ENCODE measurements around the gene VPREB3.

The VPREB3 gene

GRCh38 chr22:23767303-23767672 lies 13.1 kb upstream of the VPREB3 start:
- peaks cover 0 to 66% (median 43%) of the 10 kb centered on the region in 4 donors for H3K4me1 ChIP-seq

GRCh38 chr22:23764899-23765881 lies 11.0 kb upstream of the VPREB3 start:
- intact Hi-C loops (cut with DNase I; ENCODE audit: low total_unique reads) = loop anchor here (5.0 kb wide), 1 partner anchor 82 kb away; no protein-coding TSS in a partner anchor
- no peaks in the 10 kb centered on the region for H3K27me3 ChIP-seq
- H3K4me3 ChIP-seq = no peak overlapping the region
- no peak overlapping the region for H3K27ac ChIP-seq
- H3K9me3 ChIP-seq = no peaks in the 10 kb centered on the region
- no peak for DNase-seq
- H3K36me3 ChIP-seq = peaks cover 0 to 13% (median 0%) of the 10 kb centered on the region in 3 donors
- H3K4me1 ChIP-seq = peaks cover 0 to 52% (median 39%) of the 10 kb centered on the region in 4 donors
- TF ChIP-seq CTCF (IDR thresholded peaks at IDR 0.05) = no peak

More at GRCh38 chr22:23767303-23767672, 13.1 kb upstream of the VPREB3 start:
- H3K4me3 ChIP-seq = peak overlapping the region; percentile 58 to 88
- peak overlapping the region; percentile 67 to 88 for H3K27ac ChIP-seq
- intact Hi-C loops (cut with DNase I; ENCODE audit: low total_unique reads) = loop anchor here (5.0 kb wide), 1 partner anchor 80 kb away; no protein-coding TSS in a partner anchor
- no peak for TF ChIP-seq CTCF (IDR thresholded peaks at IDR 0.05)
- H3K27me3 ChIP-seq = no peaks in the 10 kb centered on the region
- peaks cover 0 to 13% (median 0%) of the 10 kb centered on the region in 3 donors for H3K36me3 ChIP-seq
- no peak for DNase-seq
- no peaks in the 10 kb centered on the region for H3K9me3 ChIP-seq

GRCh38 chr22:23763954-23764353 lies 9.7 kb upstream of the VPREB3 start:
- H3K27ac ChIP-seq = no peak overlapping the region
- intact Hi-C loops (cut with DNase I; ENCODE audit: low total_unique reads) = no loop called here

GRCh38 chr22:23763579-23763945 lies 9.3 kb upstream of the VPREB3 start:
- Histone ChIP-seq H3K36me3 (peaks cover 0 to 13% (median 0%) of the 10 kb centered on the region in 3 donors), H3K27ac (no peak overlapping the region), H3K4me3 (peak overlapping the region; percentile 22 to 33), H3K27me3 (no peaks in the 10 kb centered on the region), H3K4me1 (peaks cover 0 to 44% (median 34%) of the 10 kb centered on the region in 4 donors), H3K9me3 (no peaks in the 10 kb centered on the region)
- no peak for DNase-seq
- TF ChIP-seq CTCF (IDR thresholded peaks at IDR 0.05) = no peak
- intact Hi-C loops (cut with DNase I; ENCODE audit: low total_unique reads) = no loop called here

More at GRCh38 chr22:23763954-23764353, 9.7 kb upstream of the VPREB3 start:
- H3K27me3 ChIP-seq = no peaks in the 10 kb centered on the region
- no peak for TF ChIP-seq CTCF (IDR thresholded peaks at IDR 0.05)
- peaks cover 0 to 48% (median 38%) of the 10 kb centered on the region in 4 donors for H3K4me1 ChIP-seq
- no peaks in the 10 kb centered on the region for H3K9me3 ChIP-seq
- H3K36me3 ChIP-seq = peaks cover 0 to 13% (median 0%) of the 10 kb centered on the region in 3 donors
- no peak for DNase-seq
- peak overlapping the region in 1 of 2 donors; percentile 33 for H3K4me3 ChIP-seq

- H3K9me3 ChIP-seq = no peaks in the 10 kb centered on the region
- peaks cover 0 to 38% (median 33%) of the 10 kb centered on the region in 4 donors for H3K4me1 ChIP-seq
- H3K4me3 ChIP-seq = peak within 1 kb of the TSS; percentile 22 to 33
- no peaks in the 10 kb centered on the region for H3K27me3 ChIP-seq
- peak within 1 kb of the TSS in 1 of 2 donors; percentile 10 for H3K27ac ChIP-seq
- TF ChIP-seq CTCF (IDR thresholded peaks at IDR 0.05) = no peak
- H3K36me3 ChIP-seq = peaks cover 0 to 13% (median 0%) of the 10 kb centered on the region in 3 donors
- no peak for DNase-seq
- intact Hi-C loops (cut with DNase I; ENCODE audit: low total_unique reads) = no loop called here
Observed at GRCh38 chr22:23762842-23763578, 8.8 kb upstream of the VPREB3 start, which contains the start of gene C22orf15. TSS of gene C22orf15 (plus strand) at chr22:23762990. CDS start at chr22:23763307, 317 bp downstream.
